NCI-H1092 (cell line): ENCODE results near the gene PRKAG1.

Experiments
- DNase-seq: peaks from one replicate; lab custom pipeline; 2025; lab: John Stamatoyannopoulos, UW

PRKAG1 gene

DNA sequence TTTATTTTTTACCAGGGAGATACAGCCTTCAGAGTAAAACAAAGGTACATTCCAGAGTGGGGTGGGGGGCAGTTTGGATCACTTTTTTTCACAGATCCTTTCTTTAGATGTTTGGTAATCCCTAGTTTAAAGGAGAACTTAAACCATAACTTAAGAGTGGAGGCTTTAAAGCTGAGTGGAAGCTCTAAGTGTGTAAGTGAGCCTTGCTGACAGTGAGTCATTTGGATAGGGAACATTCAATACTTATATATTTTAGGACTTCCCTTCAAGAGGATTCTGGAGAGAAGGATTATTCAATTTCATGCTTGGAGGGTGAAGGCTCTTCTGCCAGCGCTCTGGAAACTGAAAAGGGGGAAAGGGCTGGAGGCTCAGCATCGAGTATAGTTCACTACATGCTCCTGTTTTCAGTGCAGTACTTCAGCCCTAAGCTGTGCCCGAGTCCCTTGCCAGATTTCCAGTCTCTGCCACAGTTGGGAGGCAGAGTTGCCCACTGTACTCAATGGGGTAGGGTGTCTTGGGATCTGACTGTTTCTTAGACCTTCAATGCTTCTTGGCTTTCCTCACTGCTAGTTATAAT, 8.4 kb downstream of the PRKAG1 start:
- DNase-seq, result no peak

DNA sequence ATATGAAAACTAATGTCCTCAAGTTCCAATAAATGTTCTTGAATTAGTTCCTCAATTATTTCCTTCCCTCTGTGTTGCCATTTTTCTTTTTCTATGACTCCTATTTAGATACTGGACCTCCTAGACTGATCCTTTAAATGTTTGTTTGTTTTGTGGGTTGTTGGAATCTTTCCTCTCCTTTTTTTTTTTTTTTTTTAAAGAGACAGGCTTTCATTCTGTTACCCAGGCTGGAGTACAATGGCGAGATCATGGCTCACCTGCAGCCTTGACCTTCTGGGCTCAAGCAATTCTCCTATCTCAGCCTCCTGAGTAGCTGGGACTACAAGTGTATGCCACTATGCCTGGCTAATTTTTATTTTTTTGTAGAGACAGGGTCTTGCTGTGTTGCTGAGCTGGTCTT, 9.6 kb downstream of the PRKAG1 start:
- DNase-seq, result no peak

DNA sequence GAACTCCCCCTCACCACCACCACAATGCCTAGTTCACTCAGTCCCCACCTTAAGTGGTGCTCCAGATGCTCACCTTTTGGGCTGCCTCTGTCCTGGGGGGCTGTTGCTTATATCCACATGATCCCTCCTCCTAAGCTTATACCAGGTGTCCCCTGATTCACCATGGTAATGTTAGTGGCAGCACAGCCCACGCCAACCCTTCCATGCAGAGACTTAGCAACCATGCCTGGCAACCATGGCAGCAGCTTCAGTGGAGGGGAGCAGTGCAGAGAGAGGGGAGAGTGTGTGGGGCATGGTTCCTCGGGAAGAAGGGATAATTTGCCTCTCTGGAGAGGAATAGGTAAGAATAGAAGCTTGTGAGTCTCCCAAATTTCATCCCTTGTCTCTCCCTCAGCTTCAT, 18.2 kb downstream of the PRKAG1 start:
- no peak for DNase-seq

DNA sequence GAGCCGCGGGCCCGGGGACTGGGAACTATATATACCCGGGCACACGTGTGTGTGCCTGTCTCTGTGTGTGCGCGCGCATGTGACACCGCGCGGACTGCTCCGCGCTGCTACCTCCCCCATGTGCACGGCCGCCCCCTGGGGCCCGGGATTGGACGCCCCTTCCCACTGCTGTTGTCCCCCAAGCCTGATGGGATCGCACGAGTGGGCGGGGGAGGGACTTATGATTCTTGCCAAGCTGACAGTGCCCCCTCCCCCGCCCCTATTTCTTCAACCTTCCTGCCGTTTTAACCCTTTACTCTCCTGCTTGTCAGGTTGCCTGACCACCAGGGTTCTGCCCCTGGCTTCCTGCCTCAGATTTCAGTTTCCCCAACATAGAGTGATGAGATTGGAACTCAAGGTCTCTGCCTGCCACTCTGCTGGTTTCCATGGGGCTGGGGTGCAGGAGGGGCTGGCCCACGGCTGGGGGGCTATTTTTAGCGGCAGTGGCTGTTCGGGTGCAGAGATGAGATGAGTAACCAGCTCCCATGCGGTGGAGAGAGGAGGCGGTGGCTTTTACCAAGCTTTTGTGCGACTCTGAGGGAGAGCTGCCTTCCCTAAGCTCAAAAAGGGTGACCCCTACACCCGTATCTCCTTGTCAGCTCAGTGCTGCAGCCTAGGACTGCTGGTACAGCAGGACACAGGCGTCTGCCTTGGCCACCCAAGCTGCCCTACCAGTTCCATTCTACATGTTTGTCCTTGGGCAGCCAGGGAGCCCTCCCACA, 19.0 kb downstream of the PRKAG1 start, which contains the start of gene DDN:
Gene DDN (minus strand): TSS at position 5 of the 761 bp plus-strand sequence. CDS start 88 bp downstream, outside the sequence.
- DNase-seq, result no peak

DNA sequence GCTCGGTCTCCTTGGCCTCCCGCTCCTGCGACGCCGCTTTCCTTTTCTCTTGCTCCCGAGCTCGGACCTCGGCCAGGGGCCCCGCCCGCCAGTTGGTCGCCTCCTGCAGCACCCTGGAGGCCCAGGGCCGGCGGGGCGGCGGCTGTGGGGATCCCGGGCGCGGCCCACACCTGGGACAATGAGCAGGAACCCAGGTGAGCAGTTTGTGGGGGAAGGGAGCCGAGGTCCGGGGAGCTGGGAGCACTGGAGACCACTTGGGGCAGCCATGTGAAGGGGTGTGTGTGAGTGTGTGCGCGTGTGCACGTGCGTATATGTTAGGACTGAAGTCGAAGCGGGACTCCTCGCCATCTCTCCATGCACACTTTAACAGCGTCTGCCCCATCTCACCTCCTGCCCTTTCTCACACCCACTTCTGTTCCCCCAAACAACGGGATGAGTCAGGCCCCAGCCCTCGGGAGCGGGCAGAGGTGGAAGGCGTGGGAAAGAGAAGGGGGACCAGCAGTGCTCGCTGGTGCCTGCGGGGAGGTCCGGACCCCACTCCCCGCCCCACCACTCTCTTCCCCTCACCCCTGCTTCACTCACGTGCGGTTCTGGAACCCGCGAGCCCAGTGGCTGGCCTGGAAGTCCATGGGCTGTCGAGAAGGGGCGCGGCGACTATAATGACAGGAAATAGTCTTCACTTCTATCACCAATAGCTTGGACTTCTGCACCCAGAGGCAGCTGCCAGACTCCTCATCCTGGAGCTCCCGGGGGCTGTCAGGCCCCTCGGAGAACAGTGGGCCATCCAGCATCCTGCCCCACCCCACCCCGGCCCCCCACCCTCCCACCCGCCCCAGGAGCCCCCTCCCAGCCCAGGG, 19.9 kb downstream of the PRKAG1 start:
- no peak for DNase-seq

DNA sequence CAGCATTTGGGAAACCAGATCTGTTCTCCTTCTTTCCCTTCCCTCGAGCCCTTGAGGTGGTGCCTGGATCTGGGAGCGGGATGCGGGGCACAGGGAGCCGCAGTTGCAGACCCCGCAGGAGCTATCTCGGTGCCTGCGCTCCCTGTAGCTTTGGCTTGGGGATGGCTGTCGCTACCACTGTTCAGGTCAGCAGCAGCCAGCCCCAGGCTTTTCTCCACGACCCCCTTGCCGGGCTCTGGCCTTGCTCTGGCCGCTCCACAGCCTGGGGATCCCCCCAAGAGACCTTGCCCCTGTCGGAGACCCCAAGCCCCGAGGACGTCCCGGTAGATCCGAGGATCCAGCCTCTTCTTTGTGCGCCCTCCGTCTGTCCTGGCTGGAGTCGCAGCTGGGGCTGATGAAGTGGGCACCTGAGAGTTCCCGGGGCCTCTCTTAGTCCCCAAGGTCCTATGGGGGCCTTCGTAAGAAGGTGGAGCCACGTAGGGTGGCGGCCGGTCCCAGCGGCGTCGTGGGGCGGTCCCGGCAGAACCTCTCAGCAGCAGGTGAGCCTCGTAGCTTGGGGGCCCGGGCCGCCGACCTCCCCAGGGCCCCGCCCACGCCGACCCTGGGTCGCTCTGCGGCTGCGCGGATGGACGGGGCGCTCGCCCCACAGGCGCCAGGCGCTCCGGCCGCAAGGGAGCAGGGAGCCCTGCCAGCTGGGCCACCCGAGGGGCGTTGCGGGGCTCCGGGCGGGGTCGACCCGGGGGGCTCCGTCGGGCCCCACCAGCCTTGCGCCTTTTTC, 20.7 kb downstream of the PRKAG1 start:
- no peak for DNase-seq

DNA sequence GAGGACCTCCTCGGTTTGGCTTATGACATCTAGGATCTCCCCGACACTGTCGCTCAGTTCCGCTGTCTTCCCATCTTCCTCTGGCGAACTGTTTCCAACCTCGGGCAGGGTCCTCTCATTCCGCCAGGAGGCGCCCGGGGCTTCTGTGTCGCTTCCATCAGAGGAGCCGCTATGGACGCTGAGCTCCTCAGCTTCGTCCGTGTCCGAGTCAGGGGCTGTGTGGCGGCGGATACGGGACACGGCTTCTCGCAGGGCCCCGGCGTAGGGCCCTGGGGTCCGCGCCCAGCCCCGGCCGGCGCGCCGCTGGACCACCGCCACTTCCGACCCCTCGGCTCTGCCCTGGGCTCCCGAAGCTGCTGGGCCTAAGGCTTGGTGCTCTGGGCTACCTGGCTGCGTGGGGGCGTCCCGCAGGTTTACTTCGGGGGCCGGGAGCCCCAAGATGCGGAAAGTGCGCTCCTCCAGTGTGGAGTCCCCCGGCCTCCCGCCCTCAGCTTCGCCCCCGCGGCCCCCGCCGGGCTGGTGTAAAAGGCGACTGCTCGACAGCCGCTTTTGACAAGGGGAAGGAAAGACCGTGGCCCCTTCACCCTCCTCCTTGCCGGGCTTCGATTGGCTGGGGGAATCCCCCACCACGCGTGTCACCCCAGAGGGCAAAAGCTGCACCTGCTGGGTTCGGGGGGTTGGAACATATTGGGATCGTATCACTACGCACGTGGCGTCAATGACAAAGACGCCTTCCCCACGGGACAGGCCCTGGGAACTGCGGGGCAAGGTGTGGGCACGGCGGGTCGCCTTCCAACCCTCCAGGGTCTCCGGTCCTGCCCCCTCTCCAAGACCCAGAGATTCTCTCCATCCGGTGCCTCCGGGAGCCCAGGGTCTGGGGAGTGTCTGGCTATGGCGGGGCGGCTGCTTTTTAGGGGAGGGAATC, 21.5 kb downstream of the PRKAG1 start:
- DNase-seq, result peak; percentile 40

DNA sequence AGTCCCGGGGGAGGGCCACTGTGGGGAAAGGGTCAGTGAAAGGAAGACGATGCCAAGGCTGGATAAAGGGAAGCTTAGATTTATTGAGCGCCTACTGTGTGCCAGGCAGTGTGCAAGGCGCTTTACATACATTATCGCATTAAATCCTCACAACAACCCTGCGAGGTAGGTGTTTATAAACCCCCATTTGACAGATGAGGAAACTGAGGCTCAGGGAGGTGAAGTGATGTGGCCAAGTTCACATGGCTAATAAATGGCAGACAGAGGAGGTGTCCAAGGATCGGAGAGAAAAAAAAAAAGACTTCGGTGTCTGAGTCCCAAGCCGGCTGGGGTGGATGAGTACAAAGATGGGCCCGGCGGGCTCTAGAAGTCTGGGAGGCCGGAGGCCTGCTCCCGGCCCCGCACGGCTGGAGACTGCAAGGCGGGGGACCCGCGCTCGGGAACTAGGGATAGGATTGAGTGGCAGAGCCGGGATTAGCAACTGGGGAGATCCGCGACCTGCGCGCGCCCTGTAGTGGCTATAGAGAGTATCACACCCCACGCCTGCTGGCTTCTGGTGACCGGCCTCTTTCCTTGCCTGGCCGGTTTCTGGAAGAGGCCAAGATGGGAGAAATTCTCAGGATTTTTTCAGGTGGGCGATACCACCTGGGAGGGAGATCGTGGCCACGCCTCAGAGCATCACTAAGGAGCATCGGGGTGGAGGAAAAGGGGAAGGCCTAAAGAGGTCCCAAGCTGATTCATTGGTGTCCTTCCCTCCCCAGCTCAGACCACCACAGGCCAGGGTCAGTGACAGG, 23.3 kb downstream of the PRKAG1 start:
- DNase-seq, result peak; percentile 35

DNA sequence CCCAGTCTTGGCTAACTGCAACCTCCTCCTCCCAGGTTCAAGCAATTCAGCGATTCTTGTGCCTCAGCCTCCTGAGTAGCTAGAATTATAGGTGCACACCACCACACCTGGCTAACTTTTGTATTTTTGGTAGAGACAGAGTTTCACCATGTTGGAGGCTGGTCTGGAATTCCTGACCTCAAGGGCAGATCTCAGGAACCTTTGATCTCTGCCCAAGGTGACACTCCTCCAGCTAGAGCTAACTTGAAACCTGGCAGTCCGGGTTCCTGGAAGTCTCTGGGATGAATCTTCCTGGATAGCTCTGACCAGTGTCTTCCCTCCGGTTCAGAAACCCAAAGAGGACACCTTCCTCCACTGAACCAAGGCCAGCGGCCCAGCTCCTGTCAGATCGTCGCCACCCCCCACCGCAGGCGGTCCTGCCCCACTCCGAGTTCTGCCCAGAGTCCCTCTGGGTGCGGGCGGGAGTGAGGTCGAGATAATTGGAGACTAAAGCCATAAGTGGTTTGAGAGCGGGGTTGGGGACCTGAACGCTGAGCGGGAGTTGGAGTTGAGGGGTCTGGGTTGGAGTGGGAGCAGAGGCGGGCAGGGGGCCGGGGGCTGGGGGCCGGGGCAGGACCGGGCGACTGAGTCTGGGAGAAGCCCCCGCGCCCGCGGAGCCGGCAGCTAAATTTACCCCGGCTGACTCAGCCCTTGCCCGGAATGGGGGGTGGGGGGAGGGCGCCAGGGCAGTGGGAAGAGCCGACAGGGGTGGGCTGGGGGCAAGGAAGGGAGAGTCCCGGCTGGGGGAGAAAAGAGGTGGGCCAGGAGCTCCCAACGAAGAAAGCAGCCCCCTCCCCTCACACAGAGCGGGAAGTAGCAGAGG, 24.1 kb downstream of the PRKAG1 start:
- no peak for DNase-seq

DNA sequence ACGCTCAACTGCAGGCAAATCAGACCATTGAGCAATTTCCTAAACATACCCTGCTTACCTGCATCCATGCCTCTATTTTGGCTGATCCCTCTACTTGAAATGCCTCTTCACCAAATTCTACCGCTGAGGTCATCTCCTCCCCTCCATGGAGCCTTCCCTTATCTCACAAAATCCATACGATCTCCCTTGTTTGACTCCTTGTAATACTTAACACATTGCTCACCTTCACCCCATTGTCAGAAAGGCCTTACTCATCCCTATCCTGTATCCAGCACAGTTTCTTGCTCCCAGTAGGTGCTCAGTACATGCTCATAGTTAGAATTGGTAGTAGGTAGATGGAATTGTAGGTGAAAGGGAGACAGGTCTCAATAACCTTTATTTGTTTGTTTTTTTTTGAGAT, 24.8 kb downstream of the PRKAG1 start:
- no peak for DNase-seq

DNA sequence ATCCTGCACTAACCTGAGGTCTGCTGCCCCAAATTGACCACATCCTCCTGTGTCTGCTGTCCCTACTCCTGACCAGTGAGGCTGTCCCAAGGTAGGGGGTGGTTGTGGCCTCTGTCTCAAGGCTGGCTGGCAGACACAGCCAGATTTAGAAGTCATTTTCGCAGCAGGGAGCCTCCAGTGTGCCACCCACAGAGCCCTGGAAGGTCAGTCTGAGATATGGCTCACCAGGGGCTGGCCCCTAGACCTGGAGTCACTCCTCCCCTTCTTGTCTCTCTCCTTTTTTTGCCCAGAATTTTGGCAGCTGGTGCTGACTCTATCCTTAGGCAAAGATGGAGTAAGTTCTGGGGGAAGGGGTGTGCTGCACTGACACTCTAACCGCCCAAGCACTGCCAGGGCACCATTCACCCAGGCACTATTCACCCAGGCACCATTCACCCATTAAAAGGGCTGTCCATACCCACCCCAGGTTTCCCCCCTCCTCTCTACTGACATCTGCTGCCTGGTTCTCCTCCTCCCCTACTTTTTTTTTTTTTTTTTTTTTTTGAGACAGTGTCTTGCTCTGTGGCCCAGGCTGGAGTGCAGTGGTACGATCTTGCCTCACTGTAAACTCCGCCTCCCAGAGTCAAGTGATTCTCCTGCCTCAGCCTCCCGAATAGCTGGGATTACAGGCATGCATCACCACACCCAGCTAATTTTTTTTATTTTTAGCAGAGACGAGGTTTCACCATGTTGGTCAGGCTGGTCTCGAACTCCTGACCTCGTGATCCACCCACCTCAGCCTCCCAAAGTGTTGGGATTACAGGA, 27.1 kb downstream of the PRKAG1 start:
- no peak for DNase-seq

DNA sequence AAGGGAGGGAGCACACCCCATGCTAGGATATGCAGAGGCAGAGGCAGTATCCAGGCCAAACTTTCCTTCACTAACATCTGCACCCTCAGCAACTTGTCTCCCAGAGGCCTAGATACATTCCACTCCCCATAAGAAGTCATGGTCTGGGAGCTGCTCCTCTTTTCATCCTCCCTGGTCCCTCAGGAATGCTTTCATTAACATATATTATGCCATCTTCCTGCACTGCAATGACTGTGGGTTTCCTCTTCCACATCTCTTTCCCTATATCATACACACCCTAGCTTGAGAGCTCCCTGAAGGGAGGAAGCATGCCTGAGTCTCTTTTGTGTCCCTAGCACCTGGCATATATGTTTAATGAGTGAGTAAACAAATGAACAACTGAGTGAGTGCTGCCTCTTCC, 28.0 kb downstream of the PRKAG1 start:
- no peak for DNase-seq

DNA sequence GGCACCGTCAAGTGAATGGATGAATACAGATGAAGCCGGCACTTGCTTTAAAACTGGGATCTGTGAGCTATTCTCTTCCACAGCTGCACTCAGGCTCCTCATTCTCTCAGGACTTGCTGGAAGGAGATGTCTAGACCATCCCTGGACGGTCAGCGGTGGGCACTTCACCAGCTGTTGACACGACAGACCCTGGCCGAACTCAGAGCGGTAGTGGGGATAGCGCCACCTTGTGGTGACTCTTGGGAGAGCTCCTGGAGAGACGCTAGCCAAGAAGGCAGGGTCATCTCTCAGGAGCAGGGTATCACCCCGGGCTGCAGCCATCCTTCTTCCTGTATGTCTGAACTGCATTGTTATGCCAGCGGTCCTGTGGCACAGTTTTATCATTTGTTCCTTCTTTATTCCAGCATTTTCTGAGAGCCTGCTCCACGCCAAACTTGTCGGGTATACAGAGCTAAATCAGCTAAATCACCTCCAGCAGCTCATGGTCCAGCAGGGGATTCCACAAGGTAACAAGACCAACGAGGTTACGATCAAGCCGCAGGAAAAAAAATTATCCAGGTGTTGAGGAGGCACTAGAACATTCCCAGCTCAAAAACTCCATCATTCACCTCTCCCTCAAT, 30.4 kb downstream of the PRKAG1 start:
- peak; percentile 32 for DNase-seq

DNA sequence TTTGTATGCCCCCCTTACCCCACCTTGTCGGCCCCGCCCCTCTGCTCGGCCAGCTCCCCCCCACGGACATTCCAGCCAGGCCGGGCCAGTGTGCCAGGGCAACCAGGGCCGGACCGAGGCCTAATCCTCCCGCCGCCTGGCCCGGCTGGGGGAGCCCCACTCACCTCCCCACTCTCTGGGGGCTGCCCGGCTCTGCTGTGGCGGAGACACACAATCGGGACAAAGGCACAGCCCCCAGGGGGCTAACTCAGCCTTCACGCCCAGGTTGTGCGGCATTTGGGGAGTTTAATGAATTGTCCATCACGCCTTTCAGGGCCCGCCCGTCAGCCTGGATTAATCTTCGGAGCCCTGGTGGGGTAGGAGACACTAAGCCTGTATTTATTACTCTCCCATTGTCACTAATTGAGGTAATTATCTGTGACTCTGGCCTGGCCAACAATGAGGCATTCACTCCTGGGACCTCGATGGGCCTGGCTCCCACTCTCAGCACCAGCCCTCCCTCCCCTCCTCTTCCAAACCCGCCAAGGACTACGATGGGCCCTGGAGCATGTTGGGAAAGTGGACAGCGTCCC, 31.8 kb downstream of the PRKAG1 start:
- DNase-seq, result no peak

DNA sequence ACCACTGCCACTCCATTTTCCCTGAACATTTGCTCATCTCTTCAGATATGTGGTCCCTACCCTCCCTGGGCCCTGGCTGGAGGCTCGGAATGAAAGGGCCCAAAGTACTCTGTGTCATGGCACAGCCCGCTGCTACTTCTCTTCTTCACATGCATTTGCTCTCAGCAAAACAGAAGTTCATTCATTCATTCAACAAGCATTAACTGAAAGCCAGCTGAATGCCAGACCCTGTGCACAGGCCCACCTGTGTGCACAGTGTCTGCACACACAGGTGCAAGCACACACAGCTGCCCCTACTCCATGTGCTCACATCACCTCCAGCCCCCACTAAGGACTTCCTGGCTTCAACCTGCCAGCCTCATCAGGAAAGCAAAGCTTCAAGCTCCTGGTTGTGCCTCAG, 32.7 kb downstream of the PRKAG1 start:
- no peak for DNase-seq

DNA sequence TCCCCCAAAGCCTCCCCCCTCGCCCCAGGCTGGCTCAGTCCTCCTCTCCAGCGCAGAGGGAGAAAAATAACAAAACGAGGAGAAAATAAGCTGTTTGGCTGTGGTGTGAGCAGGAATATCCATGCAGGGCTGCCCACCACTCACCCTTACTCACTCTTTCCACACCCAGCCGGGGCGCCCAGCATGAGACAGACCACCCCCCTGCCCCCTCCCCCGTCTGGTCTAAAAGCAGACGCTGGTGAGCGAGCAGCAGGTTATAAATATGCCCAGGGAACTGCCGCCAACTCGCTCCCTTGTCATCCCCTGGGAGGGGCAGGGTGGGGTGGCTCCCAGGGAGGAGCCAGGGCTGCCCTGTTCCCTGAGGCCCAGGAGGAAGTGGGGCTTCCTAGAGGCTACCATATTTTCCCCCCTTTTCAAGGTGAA, 33.1 kb downstream of the PRKAG1 start:
- DNase-seq, result no peak

DNA sequence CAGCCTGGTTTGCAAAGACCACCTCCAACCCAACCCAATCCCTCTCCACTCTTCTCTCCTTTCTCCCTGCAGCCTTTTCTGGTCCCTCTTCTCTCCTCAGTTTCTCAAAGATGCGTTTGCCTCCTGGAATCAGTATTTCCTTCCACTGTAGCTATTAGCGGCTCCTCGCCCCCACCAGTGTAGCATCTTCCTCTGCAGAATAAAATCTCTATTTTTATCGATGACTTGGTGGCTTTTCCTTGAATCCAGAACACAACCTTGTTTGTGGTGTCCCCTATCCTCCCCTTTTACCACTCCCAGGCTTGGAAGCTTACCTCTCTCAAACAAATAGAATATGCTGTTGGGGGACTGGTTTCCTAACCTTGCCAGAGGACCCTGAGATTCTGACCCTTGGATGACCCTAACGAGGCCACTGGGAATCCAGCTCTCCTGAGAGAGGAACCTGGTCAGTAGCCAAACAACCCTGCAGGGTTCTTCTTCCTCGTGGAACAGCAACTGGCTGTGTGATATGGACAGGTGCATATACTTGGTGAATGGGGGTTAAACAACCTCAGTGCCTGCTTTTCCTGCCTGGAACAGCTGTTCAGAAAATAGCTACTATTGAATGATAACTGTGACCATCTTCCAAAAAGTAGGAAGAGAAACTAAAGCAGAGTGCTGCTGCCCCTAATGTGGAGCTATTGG, 36.0 kb downstream of the PRKAG1 start:
- DNase-seq, result no peak
